PC-3 (cell line): Measurements from ENCODE around the gene DIAPH2. TPM values are rescaled to one million over a fixed set of nuclear protein-coding genes. Genes with fewer than 3 reads are reported as not detected.

ENCODE experiments used
- ATAC-seq: fragments of 200-7000 bp; cut with Tn5 transposase; 2 replicates; pipeline ENCODE4 v1.9.1; 2020; ENCODE audit warnings: mild to moderate bottlenecking, moderate library complexity
- BruUV-seq: library from RNA; stranded (reverse); fragments of 400-500 nt; replicated peaks from 2 replicates; lab custom pipeline; 2021; lab: Mats Ljungman, UMichigan
- CTCF ChIA-PET: fragments of 300-600 bp; sonication (Branson Sonifier 250); formaldehyde crosslinking; loops from one replicate; lab custom pipeline; 2022; ENCODE audit warnings: antibody characterized with exemption; lab: Charles Lee
- POLR2A ChIA-PET: fragments of 300-600 bp; sonication (Branson Sonifier 250); formaldehyde crosslinking; loops from one replicate; lab custom pipeline; 2022; ENCODE audit warnings: antibody characterized with exemption; ENCODE audit not compliant: unreplicated experiment; lab: Charles Lee
- DNase-seq: peaks from one replicate; pipeline ENCODE4 v3.0.0-alpha.2; 2015
- H2AFZ ChIP-seq: fragments of 300-600 bp; sonication (generic); 2 replicates; pipeline ENCODE4 v1.6.0; 2016; ENCODE audit warnings: antibody characterized with exemption, low read length
- H3F3A ChIP-seq: fragments of 300-600 bp; sonication (generic); one replicate; pipeline ENCODE4 v1.6.0; 2017; ENCODE audit warnings: antibody characterized with exemption, low read length, control low read depth, mild to moderate bottlenecking; ENCODE audit not compliant: unreplicated experiment
- H3K27ac ChIP-seq: fragments of 300-600 bp; sonication (generic); 2 replicates; pipeline ENCODE4 v1.5.1; 2016; ENCODE audit warnings: mild to moderate bottlenecking, low read length
- H3K27me3 ChIP-seq: fragments of 300-600 bp; sonication (generic); 2 replicates; pipeline ENCODE4 v1.6.1; 2016; ENCODE audit warnings: low read length, mixed read lengths
- H3K36me3 ChIP-seq: fragments of 300-600 bp; sonication (generic); 2 replicates; pipeline ENCODE4 v1.6.1; 2016; ENCODE audit warnings: low read depth, mixed run types, low read length, mixed read lengths
- H3K4me1 ChIP-seq: fragments of 300-600 bp; sonication (generic); 2 replicates; pipeline ENCODE4 v1.5.1; 2016; ENCODE audit warnings: low read length; ENCODE audit not compliant: insufficient read depth
- H3K4me2 ChIP-seq: fragments of 300-600 bp; sonication (generic); 2 replicates; pipeline ENCODE4 v1.6.0; 2016; ENCODE audit warnings: low read length
- H3K4me3 ChIP-seq: fragments of 300-600 bp; sonication (generic); 2 replicates; pipeline ENCODE4 v1.5.1; 2016; ENCODE audit warnings: mild to moderate bottlenecking, low read length, mixed read lengths
- H3K79me2 ChIP-seq: fragments of 300-600 bp; sonication (generic); 2 replicates; pipeline ENCODE4 v1.6.1; 2017; ENCODE audit warnings: low read length, mixed read lengths
- H3K9ac ChIP-seq: fragments of 300-600 bp; sonication (generic); 2 replicates; pipeline ENCODE4 v1.6.0; 2016; ENCODE audit warnings: mild to moderate bottlenecking, low read length
- H3K9me2 ChIP-seq: fragments of 300-600 bp; sonication (generic); replicated peaks from 2 replicates; pipeline ENCODE4 v1.6.1; 2016; ENCODE audit warnings: mixed run types, low read length, mixed read lengths
- H3K9me3 ChIP-seq: fragments of 300-600 bp; sonication (generic); 2 replicates; pipeline ENCODE4 v1.6.1; 2016; ENCODE audit warnings: low read length, mixed read lengths
- H4K20me1 ChIP-seq: fragments of 300-600 bp; sonication (generic); 2 replicates; pipeline ENCODE4 v1.6.1; 2016; ENCODE audit warnings: low read length, mixed read lengths
- EZH2 ChIP-seq: fragments of 300-600 bp; sonication (generic); IDR thresholded peaks from one replicate; pipeline ENCODE4 v1.6.1; 2017; ENCODE audit warnings: antibody characterized with exemption, mild to moderate bottlenecking, low read length; ENCODE audit not compliant: unreplicated experiment
- EZH2phosphoT487 ChIP-seq: fragments of 300-600 bp; sonication (generic); IDR thresholded peaks from 2 replicates; pipeline ENCODE4 v1.6.1; 2018; ENCODE audit warnings: mild to moderate bottlenecking, antibody characterized with exemption, low read length, borderline replicate concordance
- intact Hi-C: fragments of 100-400 bp; cut with micrococcal nuclease; formaldehyde crosslinking; loops from 2 replicates; pipeline ENCODE4 v1.9.0; 2023
- total RNA-seq: library from RNA; depleted of rRNA; stranded (reverse); fragments of >200 nt; gene quantifications from 2 replicates; pipeline ENCODE4 v1.2.3, GENCODE V29; 2014
- TF ChIP-seq, protein P1 (sequence below): fragments of 300-600 bp; sonication (generic); conservative IDR thresholded peaks from 2 replicates; pipeline ENCODE4 v1.5.1; 2017; ENCODE audit warnings: antibody characterized with exemption, low read depth, mild to moderate bottlenecking, low read length

DIAPH2 gene
- total RNA-seq, 1 experiment from 2014 or later: 15.1 TPM

DNA sequence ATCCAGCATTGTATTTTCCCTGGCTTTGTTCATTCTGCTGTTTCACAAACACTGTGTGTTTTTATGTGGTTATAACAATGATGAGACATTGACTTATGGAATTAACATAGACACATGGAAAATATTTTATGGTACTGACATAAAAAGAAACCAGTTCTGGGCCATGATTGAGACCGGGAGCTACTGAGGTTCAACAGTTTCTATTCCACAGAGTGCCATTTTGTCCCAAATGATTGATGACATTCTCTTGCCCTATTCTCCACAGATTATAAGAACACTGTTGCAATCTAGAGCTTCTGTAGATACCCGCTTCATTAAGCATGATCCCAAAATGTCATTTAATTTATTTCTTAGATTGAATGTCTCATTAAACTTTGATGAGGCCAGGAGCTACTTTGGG, 525.9 kb downstream of the DIAPH2 start:
- Histone ChIP-seq H3K9me2 (no peaks in the 10 kb centered on the region), H3K27ac (no peak overlapping the region), H3K79me2 (no peaks in the 10 kb centered on the region), H3F3A (no peaks in the 10 kb centered on the region), H3K36me3 (no peaks in the 10 kb centered on the region), H3K9me3 (no peaks in the 10 kb centered on the region), H3K4me2 (no peak overlapping the region), H3K9ac (no peak overlapping the region), H3K27me3 (no peaks in the 10 kb centered on the region), H3K4me3 (no peak overlapping the region), H4K20me1 (no peaks in the 10 kb centered on the region), H3K4me1 (peaks cover 4% of the 10 kb centered on the region; the same call in 1 of the 2 replicates), H2AFZ (no peak overlapping the region)
- TF ChIP-seq EZH2: no peak
- TF ChIP-seq, protein P1, sequence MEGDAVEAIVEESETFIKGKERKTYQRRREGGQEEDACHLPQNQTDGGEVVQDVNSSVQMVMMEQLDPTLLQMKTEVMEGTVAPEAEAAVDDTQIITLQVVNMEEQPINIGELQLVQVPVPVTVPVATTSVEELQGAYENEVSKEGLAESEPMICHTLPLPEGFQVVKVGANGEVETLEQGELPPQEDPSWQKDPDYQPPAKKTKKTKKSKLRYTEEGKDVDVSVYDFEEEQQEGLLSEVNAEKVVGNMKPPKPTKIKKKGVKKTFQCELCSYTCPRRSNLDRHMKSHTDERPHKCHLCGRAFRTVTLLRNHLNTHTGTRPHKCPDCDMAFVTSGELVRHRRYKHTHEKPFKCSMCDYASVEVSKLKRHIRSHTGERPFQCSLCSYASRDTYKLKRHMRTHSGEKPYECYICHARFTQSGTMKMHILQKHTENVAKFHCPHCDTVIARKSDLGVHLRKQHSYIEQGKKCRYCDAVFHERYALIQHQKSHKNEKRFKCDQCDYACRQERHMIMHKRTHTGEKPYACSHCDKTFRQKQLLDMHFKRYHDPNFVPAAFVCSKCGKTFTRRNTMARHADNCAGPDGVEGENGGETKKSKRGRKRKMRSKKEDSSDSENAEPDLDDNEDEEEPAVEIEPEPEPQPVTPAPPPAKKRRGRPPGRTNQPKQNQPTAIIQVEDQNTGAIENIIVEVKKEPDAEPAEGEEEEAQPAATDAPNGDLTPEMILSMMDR: no peak
- TF ChIP-seq EZH2phosphoT487: no peak
- POLR2A ChIA-PET: no interaction called here
- DNase-seq (no peak), ATAC-seq (no peak)
- BruUV-seq: no TSS peak
- CTCF ChIA-PET: no interaction called here
- intact Hi-C loops: no loop called here

DNA sequence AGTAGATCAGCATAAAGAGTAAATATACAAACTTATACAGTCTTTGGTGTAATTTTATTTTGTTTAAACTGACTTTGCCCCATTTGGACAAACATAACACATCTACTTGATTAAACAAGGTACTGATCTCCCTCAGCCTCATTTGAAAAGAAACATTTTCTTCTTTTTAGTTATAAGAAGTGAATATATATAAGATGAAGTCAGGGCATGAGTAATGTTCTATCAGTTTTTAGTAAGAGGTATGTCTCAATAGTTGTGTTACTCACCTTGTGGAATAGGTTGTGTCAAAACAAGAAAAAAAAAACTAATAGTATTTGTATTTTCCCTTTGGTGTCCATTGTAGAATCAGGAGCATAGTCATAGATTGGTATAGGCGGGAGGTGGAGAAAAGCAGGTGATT, 526.4 kb downstream of the DIAPH2 start:
- Histone ChIP-seq H2AFZ (no peak overlapping the region), H3F3A (no peaks in the 10 kb centered on the region), H3K4me2 (no peak overlapping the region), H3K79me2 (no peaks in the 10 kb centered on the region), H3K9me2 (no peaks in the 10 kb centered on the region), H3K9ac (no peak overlapping the region), H4K20me1 (no peaks in the 10 kb centered on the region), H3K27me3 (no peaks in the 10 kb centered on the region), H3K9me3 (no peaks in the 10 kb centered on the region), H3K27ac (no peak overlapping the region), H3K36me3 (no peaks in the 10 kb centered on the region), H3K4me1 (peaks cover 4% of the 10 kb centered on the region; the same call in 1 of the 2 replicates), H3K4me3 (no peak overlapping the region)
- ATAC-seq (no peak), DNase-seq (peak; percentile 13)
- POLR2A ChIA-PET: no interaction called here
- BruUV-seq: no TSS peak
- TF ChIP-seq EZH2phosphoT487 (no peak), EZH2 (no peak)
- TF ChIP-seq, protein P1: no peak
- intact Hi-C loops: no loop called here
- CTCF ChIA-PET: no interaction called here

DNA sequence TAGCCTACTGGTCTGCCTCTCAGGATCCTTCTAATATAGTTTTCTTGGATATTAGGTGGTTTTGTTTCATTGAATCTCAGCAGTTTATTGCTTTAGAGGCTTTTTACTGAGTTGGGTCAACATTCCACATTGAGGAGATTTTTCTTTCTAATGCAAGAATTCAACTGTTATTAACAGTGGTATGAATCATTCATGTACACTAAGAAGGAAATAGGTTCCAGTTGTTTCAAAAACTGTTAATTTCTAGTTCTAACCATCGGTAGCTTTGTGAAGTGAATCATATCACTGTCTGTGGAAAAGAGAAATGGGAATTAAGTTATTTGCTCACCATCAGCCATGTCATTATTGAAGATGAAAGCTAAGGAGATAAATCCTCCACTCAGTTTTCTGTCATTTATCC, 530.5 kb downstream of the DIAPH2 start:
- DNase-seq (no peak), ATAC-seq (no peak)
- intact Hi-C loops: no loop called here
- H3K4me1 ChIP-seq: peaks cover 4% of the 10 kb centered on the region; the same call in 1 of the 2 replicates
- POLR2A ChIA-PET: no interaction called here
- no peak overlapping the region for H2AFZ ChIP-seq
- no peaks in the 10 kb centered on the region for H3K27me3 ChIP-seq
- TF ChIP-seq, protein P1: no peak
- TF ChIP-seq EZH2phosphoT487 (no peak), EZH2 (no peak)
- H3K4me2 ChIP-seq: no peak overlapping the region
- H3K9me3 ChIP-seq: no peaks in the 10 kb centered on the region
- no peak overlapping the region for H3K4me3 ChIP-seq
- no peaks in the 10 kb centered on the region for H3K36me3 ChIP-seq
- H3F3A ChIP-seq: no peaks in the 10 kb centered on the region
- no peak overlapping the region for H3K9ac ChIP-seq
- no peaks in the 10 kb centered on the region for H3K79me2 ChIP-seq
- H4K20me1 ChIP-seq: no peaks in the 10 kb centered on the region
- H3K27ac ChIP-seq: no peak overlapping the region
- CTCF ChIA-PET: no interaction called here
- H3K9me2 ChIP-seq: no peaks in the 10 kb centered on the region
- no TSS peak for BruUV-seq
